HG03558 (cell line): ENCODE results near the gene PRKCD.

Experiments
- ATAC-seq: cut with Tn5 transposase; IDR thresholded peaks from one replicate; pipeline ENCODE4 v1.9.1; 2021; ENCODE audit warnings: moderate number of reproducible peaks; ENCODE audit not compliant: unreplicated experiment; ENCODE audit errors: extremely low read depth

Gene PRKCD

DNA sequence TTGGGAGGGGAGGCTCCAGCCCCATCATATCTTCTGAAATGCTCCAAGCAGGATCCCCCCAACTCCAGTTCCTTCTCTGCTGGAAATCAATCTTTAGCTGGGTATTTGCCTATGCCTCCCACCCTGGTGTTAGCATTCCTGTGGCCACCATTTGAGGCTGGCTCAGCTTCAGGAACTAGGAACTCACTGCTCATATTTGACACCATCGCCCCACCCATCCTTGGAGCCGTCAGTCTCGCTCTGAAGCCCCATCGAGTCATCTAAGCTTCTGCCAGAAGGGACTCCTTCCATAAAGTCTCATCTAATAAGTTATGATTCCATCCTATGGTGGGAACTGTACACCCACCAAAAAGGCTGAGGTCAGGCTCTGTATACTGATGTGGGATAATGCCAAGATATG lies 26.4 kb downstream of the PRKCD start:
- no peak for ATAC-seq

DNA sequence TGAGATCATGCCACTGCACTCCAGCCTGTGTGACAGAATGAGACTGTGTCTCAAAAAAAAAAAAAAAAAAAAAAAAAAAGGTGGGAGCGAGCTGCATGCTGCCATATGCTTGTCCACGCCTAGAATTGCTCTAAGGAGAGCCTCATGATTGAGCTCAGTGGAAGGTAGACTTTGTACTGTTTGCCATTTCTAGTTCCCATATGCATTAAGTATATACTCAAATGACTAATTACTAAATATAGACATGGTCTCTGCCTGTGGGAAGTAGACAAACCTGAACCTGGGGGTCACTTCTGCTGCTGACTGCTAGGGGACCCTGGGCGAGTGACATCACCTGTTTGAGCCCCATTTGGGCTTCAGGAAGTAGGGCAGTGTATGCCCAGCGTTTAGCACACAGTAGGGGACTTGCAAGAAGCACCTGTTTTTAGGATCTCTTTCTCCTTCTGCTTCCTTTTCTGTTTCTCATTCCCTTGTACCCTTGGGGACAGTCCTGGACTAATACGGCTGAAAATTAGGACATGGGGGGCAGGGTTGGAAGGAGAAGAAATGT lies 27.2 kb downstream of the PRKCD start:
- no peak for ATAC-seq

GRCh38 chr3:53188720-53189119 lies 27.7 kb downstream of the PRKCD start:
- no peak for ATAC-seq

DNA sequence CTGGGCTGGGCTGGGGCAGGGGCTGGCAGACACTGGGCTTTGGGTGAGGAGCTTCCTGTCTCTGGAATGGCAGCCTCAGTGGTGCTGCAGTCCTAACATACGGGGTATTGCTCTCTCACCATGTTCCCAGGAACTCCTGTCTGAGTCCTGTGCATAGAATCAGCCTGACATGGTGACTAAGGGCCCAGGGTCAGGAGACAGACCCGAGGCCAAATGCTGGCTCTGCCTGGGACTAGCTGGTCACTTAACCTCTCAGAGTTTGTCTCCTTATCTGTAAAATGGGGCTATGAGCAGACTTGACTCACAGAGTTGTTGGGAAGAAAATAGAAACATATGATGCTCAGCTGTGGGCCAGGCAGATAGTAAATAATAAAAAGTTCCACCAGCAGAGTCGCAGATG lies 28.3 kb downstream of the PRKCD start:
- ATAC-seq, result no peak

- ATAC-seq, result no peak
These were observed 29.6 kb downstream of the PRKCD start for GRCh38 chr3:53190659-53191058.

GRCh38 chr3:53191836-53192480 lies 30.9 kb downstream of the PRKCD start:
- no peak for ATAC-seq

GRCh38 chr3:53192608-53193007 lies 31.6 kb downstream of the PRKCD start:
- no peak for ATAC-seq

DNA sequence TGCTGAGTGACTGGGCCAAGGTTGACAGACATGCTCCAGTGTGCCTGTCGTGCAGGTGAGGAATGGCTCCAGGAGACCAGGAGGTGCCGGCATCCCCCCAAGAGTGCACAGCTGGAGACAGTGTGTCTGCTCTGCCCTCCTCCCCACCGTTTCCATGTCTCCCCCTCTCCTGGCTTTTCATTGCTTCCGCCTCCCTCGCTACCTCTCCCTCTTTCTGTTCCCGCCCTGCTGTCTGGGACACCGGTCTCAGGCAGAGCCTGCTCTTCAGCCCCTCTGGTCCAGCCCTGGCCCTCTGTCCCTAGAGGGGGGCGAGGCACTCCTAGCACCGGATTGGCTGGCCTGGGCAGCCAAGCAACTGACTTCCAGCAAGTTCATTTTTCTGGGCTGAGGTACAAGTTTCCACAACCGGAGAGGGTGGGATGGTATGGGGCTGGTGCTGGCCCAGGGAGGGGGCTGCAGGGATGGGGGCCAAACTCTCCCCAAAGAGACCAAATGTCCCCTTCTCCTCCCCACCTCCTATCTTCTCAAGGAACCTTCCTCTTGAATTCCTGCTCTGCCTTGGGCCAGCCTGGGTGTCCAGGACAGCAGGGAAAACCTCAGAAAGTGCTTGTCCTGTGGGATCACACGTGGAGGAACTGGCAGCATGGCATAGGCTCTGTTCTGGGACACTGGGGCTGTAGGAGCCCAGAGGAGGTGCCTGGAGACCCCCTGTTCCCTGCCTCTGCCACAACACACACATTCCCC lies 32.6 kb downstream of the PRKCD start:
- ATAC-seq, result no peak

- ATAC-seq, result no peak
These were observed 33.4 kb downstream of the PRKCD start for GRCh38 chr3:53194210-53195065.

DNA sequence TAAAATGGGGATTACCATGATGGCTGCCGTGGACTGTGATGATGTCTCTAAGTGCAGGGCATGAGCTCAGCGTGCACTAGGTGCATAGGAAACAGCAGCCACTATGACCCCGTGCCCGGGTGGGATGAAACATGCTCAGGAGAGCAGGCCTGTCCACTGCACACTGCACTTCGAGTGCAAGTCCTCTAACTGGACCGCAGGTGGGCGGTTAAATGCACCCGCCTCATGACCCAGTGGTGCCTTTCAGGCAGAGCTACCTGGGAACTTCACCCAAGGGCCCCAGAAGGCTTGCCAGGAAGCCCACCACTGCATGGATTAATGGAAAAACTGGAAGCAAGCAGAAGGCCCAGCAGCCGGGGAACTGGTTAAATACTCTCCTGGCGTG lies 34.0 kb downstream of the PRKCD start:
- no peak for ATAC-seq

GRCh38 chr3:53195602-53196574 lies 34.9 kb downstream of the PRKCD start:
- ATAC-seq, result no peak

DNA sequence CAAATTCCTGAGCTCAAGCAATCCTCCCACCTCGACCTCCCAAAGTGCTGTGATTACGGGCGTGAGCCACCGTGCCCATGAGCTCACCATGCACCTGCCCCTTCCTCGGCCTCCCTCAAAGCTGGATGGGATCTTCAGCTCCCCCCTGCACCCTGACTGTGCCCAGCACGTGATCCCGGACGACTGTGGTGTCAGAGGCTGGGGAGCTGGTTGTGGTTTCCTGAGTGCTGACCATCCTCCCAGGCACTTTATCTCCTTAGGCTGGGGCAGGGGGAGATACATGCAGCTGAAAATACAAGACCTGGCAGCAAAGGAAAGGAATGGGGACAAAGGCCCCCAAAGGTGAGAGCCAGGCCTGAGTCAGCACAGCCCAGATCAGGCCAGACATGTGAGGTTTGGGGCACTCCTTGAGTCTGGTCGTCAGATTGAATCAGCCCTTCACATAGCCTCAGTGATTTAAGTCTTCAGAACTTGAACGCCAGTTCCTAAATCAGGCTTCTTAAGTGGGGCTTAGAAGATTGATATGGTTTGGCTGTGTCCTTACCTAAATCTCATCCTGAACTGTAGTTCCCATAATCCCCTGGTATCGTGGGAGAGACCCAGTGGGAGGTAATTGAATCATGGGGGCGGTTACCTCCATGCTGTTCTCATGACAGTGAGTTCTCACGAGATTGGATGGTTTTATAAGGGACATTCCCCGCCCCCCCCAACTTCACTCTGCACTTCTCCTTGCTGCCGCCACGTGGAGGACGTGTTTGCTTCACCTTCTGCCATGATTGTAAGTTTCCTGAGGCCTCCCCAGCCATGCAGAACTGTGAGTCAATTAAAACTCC lies 35.8 kb downstream of the PRKCD start:
- ATAC-seq, result no peak

DNA sequence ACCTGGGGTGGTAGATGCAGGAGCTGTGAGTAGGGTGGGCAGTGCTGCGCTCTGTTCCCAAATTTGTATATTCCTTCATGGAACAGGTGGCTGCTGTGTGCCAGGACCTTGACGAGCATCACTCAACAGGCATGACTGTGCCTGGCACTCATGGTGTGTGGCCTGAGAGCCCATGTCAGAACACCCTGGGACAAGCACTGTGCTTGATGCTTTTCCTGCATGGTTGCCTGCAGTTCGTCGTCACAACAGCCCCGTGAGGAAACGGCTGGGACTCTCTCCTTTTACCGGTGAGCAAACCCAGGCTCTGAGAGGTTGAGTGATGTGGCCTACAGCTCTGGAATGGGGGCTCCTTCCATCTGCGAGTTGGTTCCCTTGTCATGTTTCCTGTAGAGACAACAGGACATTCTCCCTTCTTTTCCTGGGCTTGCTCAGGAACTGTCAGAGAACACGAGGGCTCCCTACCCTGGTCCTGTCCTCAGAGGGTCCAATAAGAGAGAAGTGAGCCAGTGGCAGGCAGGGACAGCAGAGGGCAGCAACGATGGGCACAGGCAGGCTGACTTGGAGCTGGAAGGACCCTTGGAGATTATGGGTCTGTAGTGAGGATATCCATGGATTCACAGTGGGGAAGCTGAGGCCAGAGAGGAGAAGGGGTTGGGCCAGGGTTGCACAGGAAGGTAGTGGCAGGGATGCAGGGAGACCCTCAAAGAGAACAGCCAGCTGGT lies 37.4 kb downstream of the PRKCD start:
- ATAC-seq, result no peak

DNA sequence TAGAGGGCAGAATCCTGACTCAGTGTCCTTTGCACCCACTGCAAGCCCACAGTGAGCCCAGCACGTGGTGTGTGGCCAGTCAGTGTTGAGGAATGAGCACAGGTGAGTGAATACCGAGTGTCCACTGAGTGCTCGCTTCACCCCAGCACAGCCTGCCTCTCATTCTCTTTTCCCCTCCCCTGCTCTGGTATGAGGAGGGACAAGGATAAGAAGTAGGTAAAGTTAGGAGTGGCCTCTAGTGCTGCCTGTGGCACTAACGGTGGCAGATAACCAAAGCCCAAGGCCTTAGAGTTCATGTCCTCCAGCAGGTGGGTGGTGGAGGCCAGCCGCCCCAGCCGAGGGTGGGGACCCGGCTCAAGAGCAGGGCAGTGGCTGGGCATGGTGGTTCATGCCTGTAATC lies 38.0 kb downstream of the PRKCD start:
- no peak for ATAC-seq

GRCh38 chr3:53199834-53200233 lies 38.8 kb downstream of the PRKCD start:
- no peak for ATAC-seq

GRCh38 chr3:53200501-53201498 lies 39.8 kb downstream of the PRKCD start:
- no peak for ATAC-seq
